Astrocyte (in vitro differentiated cells and primary cell): Measurements from ENCODE around the gene EIF1B. TPM values are rescaled to one million over a fixed set of nuclear protein-coding genes. Genes with fewer than 3 reads are reported as not detected.

Source experiments
- DNase-seq: peaks from one replicate; pipeline ENCODE4 v3.0.0-alpha.2; 2010; ENCODE audit warnings: low read depth
- FAIRE-seq: peaks from 2 replicates; lab custom pipeline; 2011; peaks lifted over from hg19 to GRCh38; lab: Jason Lieb, UNC
- H2AFZ ChIP-seq: 2 replicates; pipeline ENCODE4 v1.6.0; 2012; ENCODE audit warnings: low read depth, low read length, inconsistent platforms
- H3K27ac ChIP-seq: 2 replicates; pipeline ENCODE4 v1.5.1; 2011; ENCODE audit warnings: low read depth, low read length, inconsistent platforms
- H3K27me3 ChIP-seq: 2 replicates; pipeline ENCODE4 v1.6.0; 2011; ENCODE audit warnings: low read length, inconsistent platforms; ENCODE audit not compliant: insufficient read depth
- H3K36me3 ChIP-seq: 2 replicates; pipeline ENCODE4 v1.5.1; 2011; ENCODE audit warnings: low read length, inconsistent platforms; ENCODE audit not compliant: insufficient read depth
- H3K4me1 ChIP-seq: 2 replicates; pipeline ENCODE4 v1.5.1; 2011; ENCODE audit warnings: low read length, inconsistent platforms; ENCODE audit not compliant: insufficient read depth
- H3K4me2 ChIP-seq: 2 replicates; pipeline ENCODE4 v1.6.0; 2012; ENCODE audit warnings: low read length, inconsistent platforms
- H3K4me3 ChIP-seq: 2 replicates; pipeline ENCODE4 v1.5.1; 2011; ENCODE audit warnings: low read depth, mild to moderate bottlenecking, low read length, inconsistent platforms; ENCODE audit not compliant: insufficient read depth
- H3K79me2 ChIP-seq: 2 replicates; pipeline ENCODE4 v1.6.0; 2012; ENCODE audit warnings: mild to moderate bottlenecking, low read length, inconsistent platforms; ENCODE audit not compliant: insufficient read depth
- H3K9ac ChIP-seq: 2 replicates; pipeline ENCODE4 v1.6.0; 2012; ENCODE audit warnings: mild to moderate bottlenecking, low read length, inconsistent platforms
- H3K9me3 ChIP-seq: 2 replicates; pipeline ENCODE4 v1.5.1; 2012; ENCODE audit warnings: low read depth, mild to moderate bottlenecking, low read length, inconsistent platforms; ENCODE audit not compliant: insufficient read depth
- H4K20me1 ChIP-seq: 2 replicates; pipeline ENCODE4 v1.6.0; 2012; ENCODE audit warnings: low read length, inconsistent platforms; ENCODE audit not compliant: insufficient read depth
- H3K27ac Mint-ChIP-seq: one replicate; pipeline ENCODE4 v1.8.0; 2021; ENCODE audit warnings: mild to moderate bottlenecking, mixed read lengths; ENCODE audit not compliant: unreplicated experiment
- H3K27me3 Mint-ChIP-seq: one replicate; pipeline ENCODE4 v1.8.0; 2021; ENCODE audit warnings: low read depth, mixed read lengths; ENCODE audit not compliant: unreplicated experiment
- H3K36me3 Mint-ChIP-seq: one replicate; pipeline ENCODE4 v1.8.0; 2021; ENCODE audit warnings: low read depth, mixed read lengths; ENCODE audit not compliant: unreplicated experiment
- H3K4me1 Mint-ChIP-seq: one replicate; pipeline ENCODE4 v1.8.0; 2021; ENCODE audit warnings: low read depth, mixed read lengths; ENCODE audit not compliant: unreplicated experiment
- H3K4me3 Mint-ChIP-seq: one replicate; pipeline ENCODE4 v1.8.0; 2021; ENCODE audit warnings: mild to moderate bottlenecking, moderate library complexity, mixed read lengths; ENCODE audit not compliant: unreplicated experiment
- H3K9me3 Mint-ChIP-seq: one replicate; pipeline ENCODE4 v1.8.0; 2021; ENCODE audit warnings: mild to moderate bottlenecking, mixed read lengths; ENCODE audit not compliant: unreplicated experiment
- EZH2 ChIP-seq: IDR thresholded peaks from 2 replicates; pipeline ENCODE4 v1.6.1; 2012; ENCODE audit warnings: mild to moderate bottlenecking, low read length, inconsistent platforms; ENCODE audit not compliant: insufficient read depth
- total RNA-seq: library from RNA; stranded (reverse); gene quantifications from 2 replicates; pipeline ENCODE4 v1.2.1, GENCODE V29; 2021
- TF ChIP-seq, protein P1 (sequence below): IDR thresholded peaks from 2 replicates; pipeline ENCODE4 v1.5.1; 2011; ENCODE audit warnings: low read depth, mild to moderate bottlenecking, inconsistent platforms, low read length, moderate library complexity; ENCODE audit not compliant: insufficient read depth

Gene EIF1B
- total RNA-seq, 1 donor from 2014 or later = 62.5 TPM

DNA sequence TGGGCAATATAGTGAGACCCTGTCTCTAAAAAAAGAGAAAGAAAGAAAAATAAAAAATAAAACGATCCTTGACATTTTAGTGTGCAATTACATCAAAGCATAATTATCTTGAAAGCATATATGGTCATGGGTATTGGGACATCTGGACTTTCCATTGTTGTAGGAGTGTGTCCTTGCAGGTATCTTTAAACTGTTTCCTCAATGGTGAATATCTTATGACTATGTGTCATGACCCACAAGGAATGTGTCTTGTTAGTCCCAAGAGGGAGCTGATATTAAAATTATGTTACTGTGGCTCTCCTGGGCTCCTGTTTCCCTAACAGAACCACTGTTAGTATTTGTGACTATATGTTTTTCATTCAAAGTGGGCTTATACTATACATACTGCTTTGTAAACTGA lies 26.6 kb downstream of the EIF1B start:
- FAIRE-seq (no peak), DNase-seq (no peak)
- Histone ChIP-seq H3K36me3 (no peaks in the 10 kb centered on the region), H3K4me1 (no peaks in the 10 kb centered on the region), H3K4me2 (no peak overlapping the region), H3K9ac (no peak overlapping the region), H3K9me3 (no peaks in the 10 kb centered on the region), H4K20me1 (no peaks in the 10 kb centered on the region), H3K27me3 (no peaks in the 10 kb centered on the region), H3K27ac (no peak overlapping the region), H3K4me3 (no peak overlapping the region), H2AFZ (no peak overlapping the region), H3K79me2 (no peaks in the 10 kb centered on the region)
- no peaks in the 10 kb centered on the region for H3K27me3 Mint-ChIP-seq
- TF ChIP-seq, protein P1, sequence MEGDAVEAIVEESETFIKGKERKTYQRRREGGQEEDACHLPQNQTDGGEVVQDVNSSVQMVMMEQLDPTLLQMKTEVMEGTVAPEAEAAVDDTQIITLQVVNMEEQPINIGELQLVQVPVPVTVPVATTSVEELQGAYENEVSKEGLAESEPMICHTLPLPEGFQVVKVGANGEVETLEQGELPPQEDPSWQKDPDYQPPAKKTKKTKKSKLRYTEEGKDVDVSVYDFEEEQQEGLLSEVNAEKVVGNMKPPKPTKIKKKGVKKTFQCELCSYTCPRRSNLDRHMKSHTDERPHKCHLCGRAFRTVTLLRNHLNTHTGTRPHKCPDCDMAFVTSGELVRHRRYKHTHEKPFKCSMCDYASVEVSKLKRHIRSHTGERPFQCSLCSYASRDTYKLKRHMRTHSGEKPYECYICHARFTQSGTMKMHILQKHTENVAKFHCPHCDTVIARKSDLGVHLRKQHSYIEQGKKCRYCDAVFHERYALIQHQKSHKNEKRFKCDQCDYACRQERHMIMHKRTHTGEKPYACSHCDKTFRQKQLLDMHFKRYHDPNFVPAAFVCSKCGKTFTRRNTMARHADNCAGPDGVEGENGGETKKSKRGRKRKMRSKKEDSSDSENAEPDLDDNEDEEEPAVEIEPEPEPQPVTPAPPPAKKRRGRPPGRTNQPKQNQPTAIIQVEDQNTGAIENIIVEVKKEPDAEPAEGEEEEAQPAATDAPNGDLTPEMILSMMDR = no peak
- peaks cover 2% of the 10 kb centered on the region for H3K36me3 Mint-ChIP-seq
- H3K4me1 Mint-ChIP-seq = no peaks in the 10 kb centered on the region
- no peak overlapping the region for H3K27ac Mint-ChIP-seq
- no peak overlapping the region for H3K4me3 Mint-ChIP-seq
- H3K9me3 Mint-ChIP-seq = peaks cover 5% of the 10 kb centered on the region

DNA sequence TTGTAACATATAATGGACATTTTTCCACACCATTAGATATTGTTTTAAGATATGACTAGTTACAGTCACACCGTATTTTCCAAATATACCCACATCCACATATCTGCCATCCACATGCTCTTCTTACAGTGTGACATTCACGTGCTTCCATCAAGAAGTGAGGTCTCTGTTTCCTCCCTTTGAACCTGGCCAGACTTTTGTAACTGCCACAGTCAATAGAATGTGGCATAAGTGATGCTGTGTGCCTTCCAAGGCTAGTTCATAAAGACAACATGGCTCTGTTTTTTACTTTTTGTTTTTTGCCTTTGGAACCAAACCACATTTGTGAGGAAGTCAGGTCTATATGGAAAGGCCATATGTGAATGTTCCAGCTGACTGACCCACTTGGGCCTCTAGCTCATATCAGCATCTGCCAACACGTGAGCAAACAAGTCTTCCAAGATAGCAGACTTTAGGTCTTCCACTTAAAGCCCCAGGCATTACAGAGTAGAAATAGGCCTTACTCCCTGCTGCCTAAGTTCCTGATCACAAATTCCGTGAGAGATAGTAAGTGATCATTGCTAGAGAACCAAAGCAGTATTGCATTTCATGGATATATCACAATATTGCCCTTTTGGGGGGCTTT lies 27.1 kb downstream of the EIF1B start:
- Histone ChIP-seq H3K27me3 (no peaks in the 10 kb centered on the region), H2AFZ (no peak overlapping the region), H3K4me1 (no peaks in the 10 kb centered on the region), H3K4me2 (no peak overlapping the region), H3K27ac (no peak overlapping the region), H3K79me2 (no peaks in the 10 kb centered on the region), H3K36me3 (no peaks in the 10 kb centered on the region), H3K9me3 (no peaks in the 10 kb centered on the region), H3K4me3 (no peak overlapping the region), H4K20me1 (no peaks in the 10 kb centered on the region), H3K9ac (no peak overlapping the region)
- DNase-seq (no peak), FAIRE-seq (no peak)
- no peak overlapping the region for H3K27ac Mint-ChIP-seq
- no peak overlapping the region for H3K4me3 Mint-ChIP-seq
- H3K36me3 Mint-ChIP-seq = peaks cover 2% of the 10 kb centered on the region
- no peaks in the 10 kb centered on the region for H3K27me3 Mint-ChIP-seq
- H3K9me3 Mint-ChIP-seq = peaks cover 5% of the 10 kb centered on the region
- H3K4me1 Mint-ChIP-seq = no peaks in the 10 kb centered on the region
- TF ChIP-seq, protein P1 = no peak
- no peak for TF ChIP-seq EZH2
